Measurements from ENCODE around the gene SLC4A8. TPM values are rescaled to one million over a fixed set of nuclear protein-coding genes. Genes with fewer than 3 reads are reported as not detected.

Gene SLC4A8
- total and polyA plus RNA-seq, 8 donors, result 0.29 to 9.7 (median 0.97) TPM

GRCh38 chr12:51404627-51405026 is 20.0 kb upstream of the SLC4A8 start:
- 88 to 95% (median 95%) methylated on average over 3 of the region's 3 CpGs for WGBS, 5 donors
- H3K9me3 ChIP-seq, result no peaks in the 10 kb centered on the region
- DNase-seq, result no peak
- H3K4me3 ChIP-seq, result no peak overlapping the region
- intact Hi-C loops (cut with DNase I; ENCODE audit: low total_unique reads), result no loop called here
- no peaks in the 10 kb centered on the region for H3K36me3 ChIP-seq
- no peak overlapping the region for H3K27ac ChIP-seq
- peaks cover 0 to 11% (median 0%) of the 10 kb centered on the region in 3 donors for H3K27me3 ChIP-seq
- TF ChIP-seq CTCF (IDR thresholded peaks at IDR 0.05), result no peak
- no peak for TF ChIP-seq POLR2A (IDR thresholded peaks at IDR 0.05)
- TF ChIP-seq EP300 (IDR thresholded peaks at IDR 0.05), result no peak
- TF ChIP-seq POLR2AphosphoS5 (IDR thresholded peaks at IDR 0.05), result no peak
- H3K4me1 ChIP-seq, result peaks cover 0 to 20% (median 0%) of the 10 kb centered on the region in 4 donors

GRCh38 chr12:51405801-51406207 is 18.8 kb upstream of the SLC4A8 start:
- no peaks in the 10 kb centered on the region for H3K9me3 ChIP-seq
- no peak overlapping the region for H3K4me3 ChIP-seq
- peaks cover 0 to 20% (median 1%) of the 10 kb centered on the region in 4 donors for H3K4me1 ChIP-seq
- peak in 1 of 2 donors; percentile 77 for DNase-seq
- no peaks in the 10 kb centered on the region for H3K36me3 ChIP-seq
- no peak for TF ChIP-seq POLR2AphosphoS5 (IDR thresholded peaks at IDR 0.05)
- no peak for TF ChIP-seq CTCF (IDR thresholded peaks at IDR 0.05)
- 58 to 79% (median 69%) methylated on average over 3 of the region's 3 CpGs for WGBS, 5 donors
- H3K27ac ChIP-seq, result peak overlapping the region in 4 of 5 donors; percentile 24 to 62 (median 60)
- peaks cover 0 to 11% (median 0%) of the 10 kb centered on the region in 3 donors for H3K27me3 ChIP-seq
- intact Hi-C loops (cut with DNase I; ENCODE audit: low total_unique reads), result no loop called here

- no peaks in the 10 kb centered on the region for H3K36me3 ChIP-seq
- intact Hi-C loops (cut with DNase I; ENCODE audit: low total_unique reads), result no loop called here
- H3K4me3 ChIP-seq, result no peak overlapping the region
- peak; percentile 43 to 67 for DNase-seq
- H3K27me3 ChIP-seq, result peaks cover 0 to 6% (median 0%) of the 10 kb centered on the region in 3 donors
- H3K4me1 ChIP-seq, result peaks cover 0 to 15% (median 1%) of the 10 kb centered on the region in 4 donors
- TF ChIP-seq POLR2A (IDR thresholded peaks at IDR 0.05), result no peak
- no peak for TF ChIP-seq EP300 (IDR thresholded peaks at IDR 0.05)
- TF ChIP-seq CTCF (IDR thresholded peaks at IDR 0.05), result no peak
- no peak for TF ChIP-seq POLR2AphosphoS5 (IDR thresholded peaks at IDR 0.05)
- 26 to 63% (median 33%) methylated on average over 3 of the region's 3 CpGs for WGBS, 5 donors
- no peaks in the 10 kb centered on the region for H3K9me3 ChIP-seq
- H3K27ac ChIP-seq, result peak overlapping the region in 4 of 5 donors; percentile 24 to 67 (median 61)
Measured at GRCh38 chr12:51406290-51406689, 18.3 kb upstream of the SLC4A8 start.

- no peak for TF ChIP-seq POLR2A (IDR thresholded peaks at IDR 0.05)
- TF ChIP-seq POLR2AphosphoS5 (IDR thresholded peaks at IDR 0.05), result no peak
- no peak for TF ChIP-seq EP300 (IDR thresholded peaks at IDR 0.05)
- no peak for TF ChIP-seq CTCF (IDR thresholded peaks at IDR 0.05)
- no peak for DNase-seq
- Histone ChIP-seq H3K9me3 (no peaks in the 10 kb centered on the region), H3K4me3 (no peak overlapping the region), H3K27ac (peak overlapping the region in 4 of 5 donors; percentile 24 to 67 (median 61)), H3K27me3 (peaks cover 0 to under 1% (median 0%) of the 10 kb centered on the region in 3 donors), H3K4me1 (peaks cover 0 to 13% (median 1%) of the 10 kb centered on the region in 4 donors), H3K36me3 (no peaks in the 10 kb centered on the region)
- 65 to 68% (median 67%) methylated on average over 4 to 5 of the region's 5 CpGs for whole genome bisulfite sequencing, 5 donors
- intact Hi-C loops (cut with DNase I; ENCODE audit: low total_unique reads), result no loop called here
Measured at GRCh38 chr12:51406859-51407258, 17.8 kb upstream of the SLC4A8 start.
